Dermis blood vessel endothelial cell (primary cell): ENCODE data around the gene ACE2. TPM values are rescaled to one million over a fixed set of nuclear protein-coding genes. Genes with fewer than 3 reads are reported as not detected.

Source experiments
- total RNA-seq: library from RNA; depleted of rRNA; stranded (reverse); fragments of >200 nt; gene quantifications from 2 replicates; pipeline ENCODE4 v1.2.3, GENCODE V29; 2014

The ACE2 gene
- total RNA-seq, 1 donor from 2014 or later = not detected

Other genes with a start within 250 kb of the ACE2 start
- 0.17 and 0.37 TPM in 2 replicates for gene VEGFD, start 216.5 kb downstream of the ACE2 start, total RNA-seq
- 135 and 165 TPM in 2 replicates for gene PIR, start 107.6 kb downstream of the ACE2 start, total RNA-seq
- gene BMX, start 100.2 kb downstream of the ACE2 start, total RNA-seq = 208 and 253 TPM in 2 replicates
- 0.09 and 0.17 TPM in 2 replicates for gene CLTRN, start 63.8 kb upstream of the ACE2 start, total RNA-seq
- gene CA5B, start 137.3 kb upstream of the ACE2 start, total RNA-seq = 1.5 and 2.7 TPM in 2 replicates
- gene ZRSR2, start 189.5 kb upstream of the ACE2 start, total RNA-seq = 3.4 and 6.3 TPM in 2 replicates